DLD1 (cell line): Measurements from ENCODE around the gene GZF1.

ENCODE experiments used
- in situ Hi-C: cut with HindIII; loops from 2 replicates; pipeline ENCODE4 v1.10.0; 2017; ENCODE audit warnings: low sequenced_read_pairs

GZF1 gene

GRCh38 chr20:23361476-23362391, at the start of gene GZF1:
Gene GZF1, plus strand, starts transcription at chr20:23362182. Its CDS starts 2,202 bp downstream, at chr20:23364384.
- in situ Hi-C loops: no loop called here

GRCh38 chr20:23313271-23313670, 48.7 kb upstream of the GZF1 start:
- in situ Hi-C loops: no loop called here

GRCh38 chr20:23314699-23315098, 47.3 kb upstream of the GZF1 start:
- in situ Hi-C loops: no loop called here

- in situ Hi-C loops: no loop called here
Observed at GRCh38 chr20:23315099-23315498, 46.9 kb upstream of the GZF1 start.

GRCh38 chr20:23316626-23317025, 45.4 kb upstream of the GZF1 start:
- in situ Hi-C loops: no loop called here

GRCh38 chr20:23317081-23317480, 44.9 kb upstream of the GZF1 start:
- in situ Hi-C loops: no loop called here

- in situ Hi-C loops: no loop called here
Observed at GRCh38 chr20:23318347-23318746, 43.6 kb upstream of the GZF1 start.

- in situ Hi-C loops: no loop called here
Observed at GRCh38 chr20:23320317-23320716, 41.7 kb upstream of the GZF1 start.

- in situ Hi-C loops: no loop called here
Observed at GRCh38 chr20:23325107-23325506, 36.9 kb upstream of the GZF1 start.

GRCh38 chr20:23326774-23327173, 35.2 kb upstream of the GZF1 start:
- in situ Hi-C loops: no loop called here

- in situ Hi-C loops: no loop called here
Observed at GRCh38 chr20:23327617-23328333, 34.2 kb upstream of the GZF1 start.

GRCh38 chr20:23331450-23332350, 30.3 kb upstream of the GZF1 start:
- in situ Hi-C loops: no loop called here

- in situ Hi-C loops: no loop called here
Observed at GRCh38 chr20:23332467-23332866, 29.5 kb upstream of the GZF1 start.

GRCh38 chr20:23334111-23334510, 27.9 kb upstream of the GZF1 start:
- in situ Hi-C loops: no loop called here

GRCh38 chr20:23335521-23335920, 26.5 kb upstream of the GZF1 start:
- in situ Hi-C loops: no loop called here

- in situ Hi-C loops: no loop called here
Observed at GRCh38 chr20:23336476-23336875, 25.5 kb upstream of the GZF1 start.

- in situ Hi-C loops: no loop called here
Observed at GRCh38 chr20:23337312-23337711, 24.7 kb upstream of the GZF1 start.

GRCh38 chr20:23339986-23340385, 22.0 kb upstream of the GZF1 start:
- in situ Hi-C loops: no loop called here

- in situ Hi-C loops: no loop called here
Observed at GRCh38 chr20:23340524-23340923, 21.5 kb upstream of the GZF1 start.

- in situ Hi-C loops: no loop called here
Observed at GRCh38 chr20:23341073-23341472, 20.9 kb upstream of the GZF1 start.

GRCh38 chr20:23343590-23343989, 18.4 kb upstream of the GZF1 start:
- in situ Hi-C loops: no loop called here
